HG03159 (cell line): ENCODE results near the gene STAP2.
A peak's percentile ranks its signal among the peaks of the same experiment; 100 is the strongest.

Experiments
- ATAC-seq: cut with Tn5 transposase; IDR thresholded peaks from one replicate; pipeline ENCODE4 v1.9.1; 2021; ENCODE audit warnings: mild to moderate bottlenecking, moderate library complexity; ENCODE audit not compliant: unreplicated experiment

The STAP2 gene

GRCh38 chr19:4370418-4371041 lies 31.9 kb upstream of the STAP2 start:
- ATAC-seq = no peak

- ATAC-seq = no peak
Observed at GRCh38 chr19:4369888-4370260, 31.2 kb upstream of the STAP2 start.

GRCh38 chr19:4369109-4369887 lies 30.7 kb upstream of the STAP2 start:
- peak; percentile 47 for ATAC-seq

- ATAC-seq = no peak
Observed at GRCh38 chr19:4368128-4368820, 29.6 kb upstream of the STAP2 start.

GRCh38 chr19:4367781-4368127 lies 29.1 kb upstream of the STAP2 start:
- ATAC-seq = no peak

DNA sequence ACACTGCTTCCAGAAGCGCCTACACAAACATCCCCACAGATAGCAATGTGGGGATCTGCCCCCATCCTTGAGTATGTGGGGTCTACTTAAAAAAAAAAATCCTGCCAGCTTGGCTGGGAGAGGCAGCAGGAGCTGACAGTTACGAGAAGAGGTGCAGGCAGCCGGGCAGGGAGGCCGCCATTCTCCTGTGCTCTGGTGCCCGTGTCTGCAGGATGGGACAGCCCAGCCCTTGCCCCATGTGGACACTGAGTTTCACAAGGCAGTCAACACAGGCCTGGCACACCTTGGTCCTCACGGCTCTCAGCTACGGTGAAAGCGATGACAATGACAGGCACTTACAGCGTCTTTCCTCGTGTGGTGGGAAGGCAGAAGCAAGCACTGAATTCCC lies 28.7 kb upstream of the STAP2 start:
- ATAC-seq = no peak

- ATAC-seq = no peak
Observed at GRCh38 chr19:4366666-4367335, 28.2 kb upstream of the STAP2 start.

- no peak for ATAC-seq
Observed at GRCh38 chr19:4365791-4366665, 27.4 kb upstream of the STAP2 start.

DNA sequence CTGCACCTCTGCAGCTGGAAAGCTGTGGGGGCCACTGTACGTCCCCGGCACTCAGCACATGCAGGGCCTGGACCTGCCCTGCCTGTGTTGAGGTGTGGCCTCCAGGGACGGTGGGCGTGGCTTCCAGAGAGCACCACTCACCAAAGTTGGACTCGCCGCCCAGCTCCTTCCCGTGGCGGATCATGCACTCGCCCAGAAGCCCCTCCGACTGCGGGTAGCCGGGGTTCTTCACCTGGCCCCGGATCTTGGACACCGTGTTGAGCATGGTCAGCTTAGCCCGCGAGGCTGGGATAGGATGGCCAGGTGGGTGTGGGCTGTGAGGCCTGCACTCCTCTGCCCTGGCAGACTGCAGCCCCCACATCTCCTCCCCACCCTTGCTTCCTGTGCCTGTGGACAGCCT lies 26.7 kb upstream of the STAP2 start:
- ATAC-seq = no peak

- no peak for ATAC-seq
Observed at GRCh38 chr19:4363571-4364304, 25.1 kb upstream of the STAP2 start.

DNA sequence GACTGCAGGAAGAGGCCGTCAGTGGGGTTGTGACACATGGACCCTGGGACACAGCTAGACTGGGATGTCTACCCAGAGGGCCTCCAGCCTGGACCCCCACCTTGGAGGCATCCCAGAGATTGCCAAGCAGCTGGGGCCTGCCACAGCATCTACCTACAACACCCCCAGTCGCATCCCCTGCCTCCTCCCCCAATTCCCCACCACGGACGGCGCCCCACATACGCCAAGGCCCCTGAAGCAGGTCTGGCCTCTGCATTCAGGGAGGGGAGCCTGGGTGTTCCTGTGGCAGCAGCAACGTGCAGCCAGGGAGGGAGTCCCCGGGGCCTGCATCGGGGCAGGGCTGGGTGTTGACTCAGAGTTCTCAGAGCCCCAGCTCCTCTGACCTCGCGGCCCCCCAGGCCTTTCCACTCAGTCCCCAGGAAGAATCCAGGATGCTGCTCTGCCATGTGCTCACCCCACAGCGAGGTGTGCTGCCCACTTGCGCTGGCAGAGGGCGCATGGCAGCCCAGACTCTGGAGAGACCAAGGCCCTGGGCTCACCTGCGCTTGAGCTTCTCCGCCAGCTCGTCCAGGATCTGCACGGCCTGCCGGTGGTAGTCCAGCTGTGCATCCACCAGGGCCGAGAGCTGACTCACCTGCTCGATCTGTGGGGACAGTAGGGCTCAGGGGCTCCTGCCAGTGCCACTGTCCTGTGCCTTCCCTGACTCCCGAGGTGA lies 24.4 kb upstream of the STAP2 start:
- ATAC-seq = no peak

- ATAC-seq = no peak
Observed at GRCh38 chr19:4362101-4362828, 23.6 kb upstream of the STAP2 start.

- no peak for ATAC-seq
Observed at GRCh38 chr19:4361152-4362046, 22.8 kb upstream of the STAP2 start.

GRCh38 chr19:4360641-4361151 lies 22.1 kb upstream of the STAP2 start:
- ATAC-seq = no peak

GRCh38 chr19:4360081-4360569 lies 21.5 kb upstream of the STAP2 start:
- ATAC-seq = no peak

GRCh38 chr19:4359627-4360000 lies 21.0 kb upstream of the STAP2 start:
- no peak for ATAC-seq
